Measurements from ENCODE around the gene GPC5.

GPC5 gene

DNA sequence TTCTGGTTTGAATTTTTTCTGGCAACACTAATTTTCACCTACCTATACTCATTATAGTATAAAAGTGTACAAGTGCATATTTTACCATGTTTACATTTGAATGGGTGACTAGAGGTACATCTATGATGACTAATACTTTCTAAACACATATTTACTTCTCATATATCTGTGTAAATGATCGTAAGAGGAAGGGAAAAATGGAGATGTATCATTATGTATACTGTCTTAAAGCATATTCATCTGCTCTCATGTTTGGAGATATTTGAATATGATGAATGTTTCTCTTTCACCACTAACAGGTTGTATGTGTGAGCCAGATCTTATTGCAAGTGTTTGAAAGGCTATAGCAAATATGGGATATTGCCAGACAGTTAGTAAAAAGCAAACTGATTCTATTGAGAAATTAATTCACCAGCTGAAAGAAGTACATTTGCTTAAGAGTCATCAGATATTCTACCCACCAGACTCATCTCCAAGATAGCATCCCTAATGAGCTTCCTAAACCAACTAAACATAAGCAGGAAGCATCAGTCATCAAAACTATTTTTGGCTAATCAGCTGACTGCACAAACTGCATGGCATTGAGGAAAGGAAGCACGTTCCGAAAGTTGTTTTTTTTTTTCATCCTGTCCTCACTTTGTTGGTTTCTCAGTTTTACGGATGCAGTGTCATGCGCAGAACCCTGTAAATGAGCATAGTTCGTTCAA is 738.2 kb downstream of the GPC5 start:
- DNase-seq, result peak in 1 of 58 donors; percentile 10

DNA sequence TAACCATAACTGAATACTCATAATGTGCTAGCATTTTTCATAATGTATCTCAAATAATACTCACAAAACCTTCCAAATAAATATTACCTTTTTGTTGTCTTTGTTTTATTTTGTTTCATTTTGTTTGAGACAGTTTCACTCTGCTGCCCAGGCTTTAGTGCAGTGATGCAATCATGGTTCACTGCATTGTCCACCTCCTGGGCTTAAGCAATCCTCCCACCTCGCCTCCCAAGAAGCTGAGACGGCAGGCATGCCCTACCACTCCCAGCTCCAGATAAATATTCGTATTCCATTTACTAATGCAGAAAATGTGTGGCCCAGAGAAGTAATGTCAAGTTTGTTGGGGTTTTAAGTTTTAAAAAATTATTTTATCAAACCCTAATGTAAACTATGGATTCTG is 739.1 kb downstream of the GPC5 start:
- DNase-seq, result no peak

DNA sequence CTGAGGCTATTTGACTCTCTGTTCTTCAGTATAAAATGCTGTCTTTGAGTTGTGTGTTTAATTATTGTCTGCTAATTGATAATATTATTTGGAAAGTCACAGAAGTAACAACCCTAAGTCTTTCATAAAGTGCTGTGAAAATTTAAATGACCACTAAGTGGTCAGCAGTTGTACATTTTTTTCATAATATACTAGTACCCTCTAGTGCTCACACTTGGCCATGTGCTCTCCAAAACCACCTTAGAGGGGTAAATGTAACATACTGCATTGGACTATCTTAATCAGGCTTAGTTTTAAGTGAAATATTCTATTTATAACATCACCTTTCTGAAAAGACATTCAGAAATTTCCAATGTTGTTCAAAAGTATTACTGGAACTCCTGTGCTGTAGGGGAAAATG is 745.3 kb downstream of the GPC5 start:
- DNase-seq, result no peak

DNA sequence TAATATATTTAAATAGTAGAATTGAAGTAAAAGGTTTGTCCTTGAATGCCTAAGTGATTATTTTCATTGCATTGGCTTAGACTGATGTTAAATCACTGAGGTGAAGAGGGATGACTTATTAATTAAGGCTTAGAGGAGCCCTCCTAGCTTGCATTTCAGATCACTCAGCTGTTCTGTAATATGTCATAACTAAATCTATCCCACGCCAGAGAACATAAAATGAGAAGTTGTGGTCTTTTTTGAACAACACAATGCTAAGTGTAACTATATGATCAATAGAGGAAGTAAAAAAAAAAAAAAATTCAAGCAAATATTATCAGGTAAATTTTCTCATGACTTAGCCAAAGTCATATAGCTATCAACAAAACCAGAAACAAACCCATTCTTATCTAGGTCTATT is 752.2 kb downstream of the GPC5 start:
- no peak for DNase-seq

DNA sequence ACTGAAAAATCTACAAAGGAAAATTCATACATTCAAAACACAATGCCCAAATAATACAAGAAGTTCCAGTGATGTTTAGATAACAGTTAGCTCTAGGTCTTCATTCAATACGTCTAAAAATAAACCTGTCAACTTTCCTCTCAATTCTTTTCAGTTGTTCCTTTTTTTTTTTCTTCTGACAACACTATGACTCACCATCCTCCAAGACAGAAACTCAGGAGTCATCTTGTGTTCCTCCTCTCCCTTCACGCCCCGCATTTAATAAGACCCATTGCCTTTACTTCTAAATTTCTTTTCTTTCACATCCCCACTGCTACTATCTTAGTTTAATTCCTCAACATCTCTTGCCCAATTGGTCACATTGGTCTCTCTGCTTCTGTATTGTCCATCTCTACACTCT is 759.9 kb downstream of the GPC5 start:
- DNase-seq, result no peak

DNA sequence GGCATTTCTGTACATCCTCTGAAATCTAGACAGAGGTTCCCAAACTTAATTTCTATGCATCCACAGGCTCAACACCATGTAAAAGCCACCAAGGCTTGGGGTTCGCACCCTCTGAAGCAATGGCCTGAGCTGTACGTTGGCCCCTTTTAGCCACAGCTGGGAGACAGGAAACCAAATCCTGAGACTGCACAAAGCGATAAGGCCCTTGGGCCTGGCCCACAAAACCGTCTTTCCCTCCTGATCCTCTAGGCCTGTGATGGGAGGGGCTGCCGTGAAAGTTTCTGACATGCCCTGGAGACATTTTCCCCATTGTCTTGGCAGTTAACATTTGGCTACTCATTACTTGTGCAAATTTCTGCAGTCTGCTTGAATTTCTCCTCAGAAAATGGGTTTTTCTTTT is 766.4 kb downstream of the GPC5 start:
- no peak for DNase-seq

DNA sequence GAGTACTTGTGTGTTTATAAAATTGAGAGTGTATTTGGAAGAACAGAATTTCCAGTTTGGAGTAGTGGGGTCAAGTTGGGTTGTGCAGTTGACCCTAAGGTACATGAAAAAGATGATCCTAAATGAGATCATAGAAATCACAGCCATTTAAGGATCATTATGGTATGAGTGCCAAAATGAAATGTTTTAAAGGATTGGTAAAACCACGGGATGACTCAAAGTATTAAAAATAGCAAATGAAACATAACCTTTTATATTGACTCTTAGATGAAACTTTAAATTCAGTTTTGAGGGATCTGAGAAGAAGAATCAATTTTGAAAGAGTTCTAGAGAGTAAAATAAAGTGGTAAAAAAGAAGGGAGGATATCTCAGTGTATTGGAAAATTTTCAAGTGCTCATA is 773.8 kb downstream of the GPC5 start:
- no peak for DNase-seq

DNA sequence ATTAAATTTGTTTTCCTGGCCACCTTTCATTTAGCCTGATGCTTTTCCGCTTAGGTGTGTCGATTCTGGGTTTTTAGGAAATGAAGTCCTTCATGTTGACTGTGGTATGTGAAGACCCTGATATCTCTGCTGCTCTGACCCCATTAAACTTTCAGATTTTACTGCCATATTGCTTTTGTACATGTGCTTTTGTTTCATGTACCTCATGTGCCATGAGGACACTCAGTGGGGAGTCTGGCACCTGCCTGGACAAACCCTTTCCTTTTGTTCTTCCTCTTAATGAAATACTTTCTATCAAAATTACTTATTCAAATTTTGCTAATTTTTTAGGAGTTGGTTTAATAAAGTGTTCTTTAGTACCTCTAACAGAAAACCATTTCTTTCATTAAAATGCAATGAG is 774.8 kb downstream of the GPC5 start:
- DNase-seq, result no peak

DNA sequence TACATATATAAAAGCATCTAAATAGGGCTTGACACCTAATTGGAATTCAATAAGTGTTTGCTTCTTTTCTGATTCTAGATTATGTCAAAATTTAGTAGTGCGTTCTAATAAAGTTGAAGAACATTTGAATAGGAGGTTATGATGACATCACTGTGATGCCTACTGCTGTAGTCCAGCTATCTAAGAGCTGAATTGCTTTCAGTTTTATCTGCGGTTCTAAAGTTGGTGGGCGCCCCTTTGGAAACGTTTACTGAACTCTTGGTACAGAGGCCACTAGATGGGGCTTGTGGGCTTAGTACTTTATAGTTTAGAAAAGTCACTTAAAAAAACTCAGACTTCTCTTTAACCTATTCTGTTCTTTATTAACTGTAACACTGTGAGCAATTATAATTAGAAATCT is 776.9 kb downstream of the GPC5 start:
- peak in 3 of 58 donors; percentile 2 to 3 (median 2) for DNase-seq

DNA sequence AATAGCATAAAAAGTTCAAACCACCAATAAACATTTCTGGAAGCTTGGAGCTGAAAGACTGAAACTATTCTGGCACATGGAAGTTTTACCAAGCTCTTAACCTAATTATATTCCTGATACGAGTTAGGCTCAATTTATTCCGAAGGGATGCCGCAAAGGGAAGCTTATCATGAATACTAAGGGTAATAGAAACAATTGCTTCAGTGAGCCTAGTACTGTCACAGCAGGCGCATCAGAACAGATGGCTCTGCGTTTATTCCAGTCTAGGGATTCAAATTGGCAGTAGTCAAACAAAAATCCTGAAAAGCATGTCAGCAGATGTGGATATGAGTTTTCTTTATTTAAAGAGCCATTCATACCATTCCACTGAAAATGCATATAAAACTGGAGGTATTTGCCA is 779.5 kb downstream of the GPC5 start:
- no peak for DNase-seq

DNA sequence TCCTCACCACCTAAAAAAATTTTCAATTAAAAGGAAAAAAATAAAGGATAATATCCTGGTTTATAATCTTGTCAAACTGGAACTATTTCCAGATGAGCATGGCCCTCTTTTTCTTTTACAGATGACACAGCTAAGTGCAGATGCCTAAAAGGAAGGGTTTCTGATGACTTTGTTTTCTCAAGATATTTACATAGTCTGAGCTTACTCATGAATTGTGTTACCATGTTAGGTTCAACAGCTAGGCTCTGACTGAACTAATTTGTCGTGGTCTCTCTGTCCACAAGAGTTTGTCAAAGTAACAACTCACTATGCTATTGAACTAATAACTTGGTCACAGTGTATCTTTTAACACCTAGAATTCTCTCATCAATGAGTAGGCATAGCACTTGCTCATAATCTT is 780.8 kb downstream of the GPC5 start:
- DNase-seq, result no peak

DNA sequence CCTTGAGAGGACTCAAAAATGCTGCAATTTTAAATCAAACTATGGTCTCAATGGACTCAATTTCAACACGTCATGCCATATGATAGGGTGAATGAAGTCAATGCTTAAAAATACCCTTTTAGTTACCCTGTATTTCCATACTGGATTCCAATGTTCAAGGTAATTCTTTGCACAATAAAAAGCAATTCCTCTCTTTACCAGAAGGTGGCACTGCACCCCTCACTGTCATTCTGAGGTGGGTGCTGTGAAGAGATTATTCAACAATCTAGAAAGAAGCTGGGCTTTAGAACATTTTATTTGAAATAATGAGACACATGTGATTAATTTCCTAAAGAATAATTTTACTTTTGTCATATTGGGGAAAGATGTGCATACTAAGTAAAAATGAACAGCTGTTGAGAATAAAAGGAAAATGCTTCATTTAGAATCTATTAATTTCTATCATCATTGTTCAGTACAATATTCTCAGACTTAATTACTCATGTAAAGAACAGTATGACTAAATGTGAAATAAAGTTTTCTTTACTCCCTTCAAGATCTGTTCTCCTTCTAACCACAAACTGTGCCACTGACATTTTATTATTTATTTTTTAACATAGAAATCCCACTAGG is 789.1 kb downstream of the GPC5 start:
- peak in 4 of 58 donors; percentile 0 to 42 (median 5) for DNase-seq

DNA sequence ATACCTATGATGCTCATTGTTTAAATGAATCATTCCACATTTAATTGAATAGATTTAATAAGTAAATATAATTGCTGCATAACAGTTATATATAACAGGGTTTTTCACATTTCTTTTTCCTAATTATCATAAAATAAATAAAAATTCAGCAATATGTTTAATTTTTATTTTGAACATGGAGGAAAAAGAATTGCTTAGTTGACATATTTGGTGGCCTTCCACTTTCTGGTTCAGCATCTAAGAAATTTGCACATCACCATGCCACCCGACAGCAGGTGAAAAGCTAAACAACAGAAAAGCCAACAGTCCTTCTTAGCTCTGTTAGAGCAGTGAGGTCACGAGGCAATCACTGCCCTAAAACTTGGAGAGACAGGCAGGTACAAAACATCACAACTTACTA is 790.2 kb downstream of the GPC5 start:
- DNase-seq, result no peak

DNA sequence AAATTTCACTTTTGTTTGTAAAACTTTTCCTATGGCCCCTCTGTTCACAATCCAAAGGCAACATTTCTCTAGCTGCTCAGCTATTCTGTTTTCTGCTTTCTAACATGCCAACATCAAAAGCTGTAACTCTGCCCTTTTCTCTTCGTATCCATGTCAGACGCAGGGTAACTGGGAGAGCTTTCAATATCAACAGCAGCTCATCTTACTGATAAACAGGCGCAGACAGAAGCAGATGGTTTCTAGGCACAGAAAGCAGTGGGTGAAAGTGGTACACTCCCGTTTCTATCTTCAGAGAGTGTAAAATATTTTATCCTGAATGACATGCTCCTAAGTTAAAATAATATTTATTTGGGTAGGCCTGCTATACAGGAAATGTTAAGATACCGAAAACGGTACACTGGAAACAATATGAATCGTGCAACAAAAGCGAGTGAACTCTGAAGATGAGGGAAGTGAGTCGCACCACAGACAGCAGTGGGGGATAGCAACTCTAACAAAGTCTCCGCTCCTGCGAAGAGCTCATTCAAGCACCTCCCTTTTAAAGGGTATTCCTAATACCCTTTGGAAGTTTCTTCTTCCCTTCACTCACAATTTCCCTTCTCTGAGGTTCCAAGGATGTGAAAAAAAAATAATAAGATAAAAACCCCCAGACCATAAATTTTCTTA is 798.3 kb downstream of the GPC5 start:
- DNase-seq, result no peak

DNA sequence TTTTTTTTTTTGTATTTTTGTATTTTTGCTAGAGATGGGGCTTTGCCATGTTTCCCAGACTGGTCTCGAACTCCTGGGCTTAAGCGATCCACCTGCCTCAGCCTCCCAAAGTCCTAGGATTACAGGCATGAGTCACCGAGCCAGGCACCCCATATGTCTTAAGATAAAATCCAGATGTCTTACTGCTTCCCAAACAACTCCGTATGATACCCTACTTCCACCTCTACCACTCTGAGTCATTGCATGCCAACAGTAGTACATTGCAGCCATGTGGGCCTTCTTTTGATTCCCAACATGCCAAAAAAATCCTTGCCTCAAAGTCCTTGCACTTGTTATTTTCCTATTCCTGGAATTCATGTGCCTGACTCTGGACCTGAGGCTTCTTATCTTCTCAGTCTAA is 799.2 kb downstream of the GPC5 start:
- DNase-seq, result no peak

DNA sequence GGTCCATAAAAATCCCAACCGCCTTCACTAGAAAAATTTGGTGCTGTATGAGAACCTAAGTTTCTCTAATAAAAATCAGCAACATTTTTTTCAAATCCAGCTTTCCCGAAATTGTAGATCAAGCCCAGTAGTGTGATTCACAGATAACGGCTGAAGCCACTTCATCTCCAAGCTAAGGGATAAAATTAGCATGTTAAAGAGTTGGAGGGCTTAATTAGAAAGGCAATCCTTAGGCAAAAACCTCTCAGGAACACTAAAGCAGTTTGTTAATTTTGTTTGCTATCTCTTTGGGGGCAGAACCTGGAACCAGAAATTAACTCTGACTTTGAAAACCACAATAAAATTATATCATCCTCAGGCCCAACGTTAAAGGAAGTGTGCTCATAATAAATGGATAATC is 820.2 kb downstream of the GPC5 start:
- DNase-seq, result no peak

DNA sequence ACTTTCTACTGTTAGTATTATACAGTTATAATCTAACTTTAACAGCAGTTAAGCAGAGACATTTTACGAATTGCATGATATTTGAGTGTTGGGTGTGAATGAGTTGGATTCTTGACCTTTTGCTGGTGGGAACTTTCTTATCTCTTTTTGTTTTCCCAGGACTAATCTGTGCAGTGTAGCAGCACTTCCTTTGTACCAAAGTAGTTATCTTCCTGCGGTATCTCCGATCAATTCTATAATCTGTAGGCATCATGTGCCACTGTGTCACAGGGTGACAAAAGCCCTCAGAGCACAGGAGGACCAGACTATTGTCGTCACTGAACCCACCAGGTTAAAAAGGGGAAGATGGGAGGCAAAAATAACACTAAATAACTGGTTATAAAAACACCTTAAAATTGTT is 823.5 kb downstream of the GPC5 start:
- DNase-seq, result no peak

DNA sequence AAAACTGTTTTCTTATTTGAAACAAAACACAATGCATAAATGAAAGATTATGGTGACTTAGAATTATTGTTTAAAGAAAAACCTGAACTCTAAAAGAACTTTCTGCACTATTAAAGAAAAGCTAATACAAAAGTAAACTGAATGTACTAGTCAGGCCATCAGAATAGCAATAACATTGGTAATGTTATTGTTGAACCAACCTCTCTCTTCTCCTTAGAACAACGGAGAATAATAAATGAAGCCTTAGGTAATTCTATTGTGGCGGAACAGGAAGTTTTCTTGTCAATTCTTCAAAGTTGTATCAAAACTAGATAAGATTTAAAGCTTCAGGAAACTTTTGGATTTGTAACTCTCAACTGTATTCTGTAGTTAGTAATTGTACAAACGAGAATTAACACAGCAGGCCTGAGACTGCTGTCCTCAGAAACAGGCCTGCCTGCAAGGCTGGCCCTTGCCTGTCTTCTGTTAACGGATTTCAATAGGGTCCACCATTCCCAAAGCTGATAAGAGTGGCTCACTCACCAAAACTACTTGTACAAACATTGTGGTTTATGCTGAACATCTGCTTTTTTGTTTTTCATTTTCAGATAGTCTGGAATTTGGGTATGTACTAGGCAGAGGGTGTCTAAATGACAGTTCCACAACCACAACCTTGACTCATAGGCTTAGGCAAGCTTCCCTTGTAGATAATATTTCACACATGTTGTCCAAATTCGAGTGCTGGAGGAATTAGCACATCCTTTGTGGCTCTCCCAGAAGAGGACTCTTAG is 825.8 kb downstream of the GPC5 start:
- DNase-seq, result no peak

DNA sequence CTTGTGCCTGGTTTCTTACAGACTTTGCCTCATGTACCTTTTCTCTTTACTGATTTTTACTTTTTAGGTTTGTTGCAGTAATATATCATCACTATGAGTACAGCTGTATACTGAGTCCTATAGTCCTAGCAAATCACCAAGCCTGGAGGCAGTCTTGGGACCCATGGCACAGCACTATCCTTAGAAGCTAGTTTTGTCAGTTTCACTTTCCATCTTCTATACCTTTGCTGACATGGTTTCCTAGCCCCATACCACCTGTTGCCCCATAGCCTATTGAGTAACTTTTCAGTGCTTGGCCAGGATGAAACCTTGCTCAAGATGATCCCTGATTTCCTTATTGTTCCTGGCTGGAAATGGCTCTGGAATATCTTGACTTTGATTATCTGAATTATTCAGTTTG is 826.4 kb downstream of the GPC5 start:
- DNase-seq, result no peak

DNA sequence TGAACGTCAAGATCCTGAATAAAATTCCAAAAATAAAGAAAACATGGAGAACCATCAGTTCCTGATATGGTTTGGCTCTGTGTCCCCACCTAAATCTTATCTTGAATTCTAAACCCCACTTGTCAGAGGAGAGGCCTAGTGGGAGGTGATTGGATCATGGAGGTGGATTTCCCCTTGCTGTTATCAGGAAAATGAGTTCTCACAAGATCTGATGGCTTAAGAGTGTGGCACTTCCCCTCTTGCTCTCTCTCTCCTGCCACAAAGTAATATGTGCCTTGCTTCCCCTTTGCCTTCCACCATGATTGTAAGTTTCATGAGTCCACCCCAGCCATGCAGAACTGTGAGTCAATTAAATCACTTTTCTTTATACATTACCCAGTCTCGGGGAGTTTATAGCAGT is 827.4 kb downstream of the GPC5 start:
- DNase-seq, result no peak

DNA sequence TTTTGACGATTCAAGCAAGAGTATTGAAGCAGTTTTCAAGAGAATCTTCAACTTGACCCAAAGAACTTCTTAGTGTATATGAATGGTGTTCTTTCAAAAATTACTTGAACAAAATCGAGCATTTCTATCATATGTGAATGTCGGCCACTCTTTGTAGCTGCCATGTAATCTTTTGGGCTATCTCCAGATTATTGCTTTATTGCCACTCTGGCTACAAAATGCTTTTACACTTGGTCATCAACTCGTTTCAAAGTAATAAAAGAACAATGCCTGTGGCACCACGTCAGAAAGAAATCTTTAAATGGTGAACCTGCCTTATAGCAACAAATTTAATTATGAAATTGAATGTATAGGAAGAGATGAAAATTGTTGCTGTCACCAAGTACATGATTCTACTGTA is 834.5 kb downstream of the GPC5 start:
- DNase-seq, result no peak

DNA sequence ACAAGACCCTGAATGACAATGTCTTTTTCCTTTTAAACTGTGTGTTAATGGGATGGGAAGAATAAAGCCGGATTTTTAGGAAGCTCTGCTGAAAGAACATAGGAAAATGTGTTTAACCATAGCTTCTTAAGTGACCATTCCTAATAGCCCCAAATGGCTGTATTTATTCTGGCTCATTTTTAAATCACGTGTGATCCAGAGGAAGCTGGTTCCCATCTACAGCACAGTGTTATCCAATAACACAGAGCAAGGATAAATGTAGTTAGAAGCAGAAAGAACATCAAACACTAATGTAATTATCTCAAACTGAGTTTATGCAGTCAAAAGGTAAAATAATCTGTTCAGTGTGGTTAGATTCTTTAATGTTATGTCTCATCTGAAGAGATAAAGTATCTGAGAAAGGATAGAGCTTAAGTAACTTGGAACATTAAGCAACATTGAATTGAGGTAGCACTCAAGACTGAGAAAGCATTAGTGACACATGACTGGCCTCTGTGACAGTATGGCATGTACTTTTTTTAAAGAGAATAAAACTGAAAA is 853.3 kb downstream of the GPC5 start:
- DNase-seq, result no peak

Measured in anterior cingulate cortex (tissue), 58 donors.